Osteoblast (primary cell): ENCODE measurements around the gene EML1. TPM values are rescaled to one million over a fixed set of nuclear protein-coding genes. Genes with fewer than 3 reads are reported as not detected.

Experiments used
- DNase-seq: peaks from one replicate; pipeline ENCODE4 v3.0.0; 2011; ENCODE audit warnings: low spot score, mixed read lengths; ENCODE audit not compliant: insufficient read length; ENCODE audit errors: missing footprints
- H2AFZ ChIP-seq: 2 replicates; pipeline ENCODE4 v1.6.0; 2011; ENCODE audit warnings: mild to moderate bottlenecking, low read length
- H3K27ac ChIP-seq: 2 replicates; pipeline ENCODE4 v1.5.1; 2011; ENCODE audit warnings: mild to moderate bottlenecking, low read depth, low read length, moderate library complexity
- H3K27me3 ChIP-seq: 2 replicates; pipeline ENCODE4 v1.6.0; 2012; ENCODE audit warnings: mild to moderate bottlenecking, control low read depth, inconsistent platforms, low read length, moderate library complexity; ENCODE audit not compliant: insufficient read depth
- H3K36me3 ChIP-seq: 2 replicates; pipeline ENCODE4 v1.5.1; 2011; ENCODE audit warnings: mild to moderate bottlenecking, low read length, control low read depth, moderate library complexity; ENCODE audit not compliant: insufficient read depth
- H3K4me1 ChIP-seq: 2 replicates; pipeline ENCODE4 v1.5.1; 2011; ENCODE audit warnings: mild to moderate bottlenecking, low read length, control low read depth, moderate library complexity; ENCODE audit not compliant: insufficient read depth
- H3K4me2 ChIP-seq: 2 replicates; pipeline ENCODE4 v1.6.0; 2011; ENCODE audit warnings: mild to moderate bottlenecking, low read length; ENCODE audit not compliant: insufficient read depth
- H3K4me3 ChIP-seq: fragments of 200-600 bp; sonication (generic); 3 replicates; pipeline ENCODE4 v1.5.1; 2012; ENCODE audit warnings: mild to moderate bottlenecking, low read length, inconsistent platforms; ENCODE audit not compliant: insufficient read depth
- H3K79me2 ChIP-seq: 2 replicates; pipeline ENCODE4 v1.6.0; 2012; ENCODE audit warnings: mild to moderate bottlenecking, low read length, control low read depth, inconsistent platforms; ENCODE audit not compliant: insufficient read depth
- H3K9me3 ChIP-seq: 2 replicates; pipeline ENCODE4 v1.5.1; 2011; ENCODE audit warnings: low read depth, low read length, control low read depth
- H4K20me1 ChIP-seq: 2 replicates; pipeline ENCODE4 v1.6.0; 2012; ENCODE audit warnings: mild to moderate bottlenecking, low read length, control low read depth; ENCODE audit not compliant: insufficient read depth
- total RNA-seq: library from RNA; depleted of rRNA; stranded (reverse); fragments of >200 nt; gene quantifications from 2 replicates; pipeline ENCODE4 v1.2.3, GENCODE V29; 2012
- TF ChIP-seq, protein P1 (sequence below): IDR thresholded peaks from 2 replicates; pipeline ENCODE4 v1.5.1; 2011; ENCODE audit warnings: mild to moderate bottlenecking, low read depth, low read length, moderate library complexity; ENCODE audit errors: extremely low read depth

Gene EML1
- total RNA-seq, 1 donor: 46.7 TPM

DNA sequence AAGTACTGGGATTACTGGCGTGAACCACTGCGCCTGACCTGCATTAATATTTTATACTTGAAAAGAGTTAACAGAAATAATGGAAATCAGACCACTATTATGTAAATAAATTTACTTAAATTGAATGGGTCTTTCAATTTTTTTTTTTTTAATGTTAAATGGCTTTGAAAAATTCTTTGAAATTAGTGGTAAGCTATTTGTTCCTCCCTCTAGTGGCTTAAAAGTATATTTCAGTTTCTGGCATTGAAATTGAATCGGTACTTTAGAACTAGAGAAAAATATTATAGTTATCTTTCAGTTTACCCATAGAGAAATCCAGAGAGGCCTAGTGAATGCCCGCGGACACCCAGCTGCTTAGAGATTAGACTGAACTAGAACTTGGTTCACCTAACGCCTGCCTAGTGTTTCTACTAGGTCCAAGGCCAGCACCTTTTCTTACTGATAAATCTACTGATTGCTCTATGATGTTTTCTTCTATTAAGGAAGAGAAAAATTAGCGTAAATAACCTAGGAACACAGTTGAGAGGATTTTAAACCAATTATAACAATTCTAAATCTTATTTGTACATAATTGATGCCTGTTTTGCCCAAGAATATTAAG lies 106.5 kb downstream of the EML1 start:
- no peak for DNase-seq
- Histone ChIP-seq H3K79me2 (no peaks in the 10 kb centered on the region), H4K20me1 (no peaks in the 10 kb centered on the region), H3K4me2 (no peak overlapping the region), H2AFZ (peak overlapping the region; percentile 32), H3K27me3 (no peaks in the 10 kb centered on the region), H3K36me3 (peaks cover 20% of the 10 kb centered on the region), H3K4me1 (no peaks in the 10 kb centered on the region), H3K27ac (no peak overlapping the region), H3K9me3 (no peaks in the 10 kb centered on the region), H3K4me3 (no peak overlapping the region)
- TF ChIP-seq, protein P1, sequence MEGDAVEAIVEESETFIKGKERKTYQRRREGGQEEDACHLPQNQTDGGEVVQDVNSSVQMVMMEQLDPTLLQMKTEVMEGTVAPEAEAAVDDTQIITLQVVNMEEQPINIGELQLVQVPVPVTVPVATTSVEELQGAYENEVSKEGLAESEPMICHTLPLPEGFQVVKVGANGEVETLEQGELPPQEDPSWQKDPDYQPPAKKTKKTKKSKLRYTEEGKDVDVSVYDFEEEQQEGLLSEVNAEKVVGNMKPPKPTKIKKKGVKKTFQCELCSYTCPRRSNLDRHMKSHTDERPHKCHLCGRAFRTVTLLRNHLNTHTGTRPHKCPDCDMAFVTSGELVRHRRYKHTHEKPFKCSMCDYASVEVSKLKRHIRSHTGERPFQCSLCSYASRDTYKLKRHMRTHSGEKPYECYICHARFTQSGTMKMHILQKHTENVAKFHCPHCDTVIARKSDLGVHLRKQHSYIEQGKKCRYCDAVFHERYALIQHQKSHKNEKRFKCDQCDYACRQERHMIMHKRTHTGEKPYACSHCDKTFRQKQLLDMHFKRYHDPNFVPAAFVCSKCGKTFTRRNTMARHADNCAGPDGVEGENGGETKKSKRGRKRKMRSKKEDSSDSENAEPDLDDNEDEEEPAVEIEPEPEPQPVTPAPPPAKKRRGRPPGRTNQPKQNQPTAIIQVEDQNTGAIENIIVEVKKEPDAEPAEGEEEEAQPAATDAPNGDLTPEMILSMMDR: peak; percentile 62

DNA sequence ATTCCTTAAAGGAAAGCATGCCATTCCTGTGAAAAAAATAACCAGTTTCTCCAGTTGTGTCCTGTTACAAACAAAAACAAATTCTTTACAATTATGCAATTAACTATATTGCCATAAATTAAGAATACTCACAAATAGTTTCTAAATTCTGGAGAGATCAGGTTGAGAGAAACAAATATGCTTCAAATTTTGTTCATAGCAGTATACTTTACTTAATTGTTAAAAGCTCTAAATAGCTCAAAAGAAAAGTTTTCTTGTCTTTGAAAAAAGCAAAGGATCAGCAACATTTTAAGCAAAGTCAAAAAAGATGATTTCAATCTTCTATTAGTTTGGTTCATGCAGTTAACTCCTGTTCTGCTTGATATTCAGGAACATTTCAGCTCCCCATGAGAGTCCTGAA lies 109.7 kb downstream of the EML1 start:
- DNase-seq: no peak
- Histone ChIP-seq H3K4me2 (no peak overlapping the region), H3K9me3 (no peaks in the 10 kb centered on the region), H3K36me3 (peaks cover 19% of the 10 kb centered on the region), H3K27ac (no peak overlapping the region), H4K20me1 (no peaks in the 10 kb centered on the region), H3K4me3 (no peak overlapping the region), H3K79me2 (no peaks in the 10 kb centered on the region), H3K4me1 (no peaks in the 10 kb centered on the region), H2AFZ (no peak overlapping the region), H3K27me3 (no peaks in the 10 kb centered on the region)
- TF ChIP-seq, protein P1: no peak

DNA sequence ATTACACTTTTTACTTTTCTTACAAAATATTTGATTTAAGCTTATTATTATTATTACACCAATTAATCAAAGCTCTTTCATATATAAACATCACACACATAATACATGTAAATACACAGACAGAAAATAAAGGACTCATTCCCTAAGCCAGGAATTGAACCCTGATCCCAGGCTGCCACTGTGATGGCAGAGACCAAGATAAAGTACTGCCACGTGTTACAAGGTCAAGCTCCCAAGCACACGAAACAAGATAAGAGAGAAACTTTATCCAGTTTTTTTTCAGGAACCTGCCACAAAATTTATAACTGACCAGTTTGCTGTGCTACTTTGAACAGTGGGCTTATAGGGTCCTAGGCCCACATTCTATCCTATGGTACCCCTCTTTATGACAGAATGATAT lies 111.3 kb downstream of the EML1 start:
- DNase-seq: no peak
- H2AFZ ChIP-seq: no peak overlapping the region
- no peak overlapping the region for H3K4me3 ChIP-seq
- no peak overlapping the region for H3K4me2 ChIP-seq
- no peaks in the 10 kb centered on the region for H3K79me2 ChIP-seq
- no peak overlapping the region for H3K27ac ChIP-seq
- H3K27me3 ChIP-seq: no peaks in the 10 kb centered on the region
- H4K20me1 ChIP-seq: no peaks in the 10 kb centered on the region
- H3K36me3 ChIP-seq: peaks cover 19% of the 10 kb centered on the region
- H3K9me3 ChIP-seq: no peaks in the 10 kb centered on the region
- TF ChIP-seq, protein P1: no peak
- peaks cover 2% of the 10 kb centered on the region for H3K4me1 ChIP-seq

DNA sequence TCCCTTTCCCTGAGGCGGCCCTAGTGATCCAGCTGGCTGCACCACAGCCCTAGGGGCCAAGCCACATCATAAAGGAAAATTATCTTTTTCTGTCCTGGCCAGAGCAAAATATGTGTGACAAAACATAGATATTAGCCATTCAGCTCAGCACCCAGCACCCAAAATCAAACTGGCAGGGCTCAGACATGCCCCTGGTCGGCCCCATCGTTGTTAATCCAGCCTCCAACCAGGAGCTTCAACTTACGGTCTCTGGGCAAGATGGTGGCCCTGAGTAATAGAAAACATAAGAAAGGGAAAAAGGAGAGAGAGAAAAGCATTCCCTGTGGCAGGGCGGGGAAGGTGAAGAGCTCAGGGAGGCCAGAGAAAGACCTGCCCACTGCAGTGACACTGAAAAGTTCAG lies 111.9 kb downstream of the EML1 start:
- H3K79me2 ChIP-seq: no peaks in the 10 kb centered on the region
- TF ChIP-seq, protein P1: no peak
- H3K4me3 ChIP-seq: no peak overlapping the region
- H2AFZ ChIP-seq: no peak overlapping the region
- H3K9me3 ChIP-seq: no peaks in the 10 kb centered on the region
- H3K36me3 ChIP-seq: peaks cover 19% of the 10 kb centered on the region
- H3K4me1 ChIP-seq: peaks cover 8% of the 10 kb centered on the region
- no peaks in the 10 kb centered on the region for H3K27me3 ChIP-seq
- no peaks in the 10 kb centered on the region for H4K20me1 ChIP-seq
- no peak overlapping the region for H3K4me2 ChIP-seq
- no peak for DNase-seq
- H3K27ac ChIP-seq: no peak overlapping the region
